ENCODE results near the gene CLEC16A. TPM values are rescaled to one million over a fixed set of nuclear protein-coding genes. Genes with fewer than 3 reads are reported as not detected.

CLEC16A gene
- total and polyA plus RNA-seq, 4 donors = 14.3 to 44.4 (median 26.4) TPM

DNA sequence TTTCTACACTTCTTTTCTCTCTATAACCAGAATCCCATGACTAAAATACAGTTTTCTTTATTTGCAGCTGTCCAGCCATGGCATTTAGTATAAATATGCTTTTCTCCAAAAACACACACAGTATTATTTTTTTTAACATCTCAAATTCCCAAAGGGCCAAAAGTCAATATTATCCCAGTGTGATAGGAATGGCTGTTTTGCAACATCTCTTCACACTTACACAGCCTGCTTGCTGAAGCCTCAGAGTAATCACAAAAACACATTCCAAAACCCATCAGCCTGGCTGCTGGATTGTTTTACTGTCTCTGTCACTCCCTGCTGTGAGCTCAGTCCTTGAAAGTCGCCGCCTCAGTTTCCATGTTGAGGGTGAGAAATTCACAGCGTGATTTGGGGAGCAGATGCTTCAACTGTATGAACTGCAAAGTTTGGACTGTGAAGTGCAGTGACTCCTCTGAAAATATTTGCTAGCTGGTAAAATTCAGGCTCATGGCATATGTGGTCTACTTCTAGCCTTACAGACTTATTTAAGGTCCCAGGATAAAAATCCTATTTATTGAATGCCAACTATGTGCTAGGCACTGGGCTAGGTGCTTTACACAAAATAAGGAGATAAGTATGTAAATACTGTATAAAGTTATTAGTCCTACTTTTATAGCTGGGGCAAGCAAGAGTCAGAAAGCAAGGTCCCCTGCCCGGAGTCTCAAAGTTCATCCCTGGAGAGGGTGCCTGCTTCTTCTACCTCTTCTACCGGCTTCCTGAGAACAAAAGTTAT lies 195.1 kb downstream of the CLEC16A start:
- H3K4me3 ChIP-seq = no peak overlapping the region
- 72 to 82% methylated on average over 5 of the region's 5 CpGs for WGBS, 2 donors
- H3K27me3 ChIP-seq (ENCODE audit: control insufficient read depth in 3 of 3, insufficient read depth in 3 of 3, low read length in 2 of 3) = no peaks in the 10 kb centered on the region
- peak overlapping the region in 1 of 2 donors; percentile 53 for H3K9ac ChIP-seq (ENCODE audit: insufficient read depth in 1 of 2, low read length in 2 of 2)
- H3K36me3 ChIP-seq (ENCODE audit: control insufficient read depth in 4 of 4, insufficient read depth in 4 of 4, low read length in 4 of 4) = peaks cover 0 to 4% (median 0%) of the 10 kb centered on the region in 4 donors
- TF ChIP-seq, protein P1, sequence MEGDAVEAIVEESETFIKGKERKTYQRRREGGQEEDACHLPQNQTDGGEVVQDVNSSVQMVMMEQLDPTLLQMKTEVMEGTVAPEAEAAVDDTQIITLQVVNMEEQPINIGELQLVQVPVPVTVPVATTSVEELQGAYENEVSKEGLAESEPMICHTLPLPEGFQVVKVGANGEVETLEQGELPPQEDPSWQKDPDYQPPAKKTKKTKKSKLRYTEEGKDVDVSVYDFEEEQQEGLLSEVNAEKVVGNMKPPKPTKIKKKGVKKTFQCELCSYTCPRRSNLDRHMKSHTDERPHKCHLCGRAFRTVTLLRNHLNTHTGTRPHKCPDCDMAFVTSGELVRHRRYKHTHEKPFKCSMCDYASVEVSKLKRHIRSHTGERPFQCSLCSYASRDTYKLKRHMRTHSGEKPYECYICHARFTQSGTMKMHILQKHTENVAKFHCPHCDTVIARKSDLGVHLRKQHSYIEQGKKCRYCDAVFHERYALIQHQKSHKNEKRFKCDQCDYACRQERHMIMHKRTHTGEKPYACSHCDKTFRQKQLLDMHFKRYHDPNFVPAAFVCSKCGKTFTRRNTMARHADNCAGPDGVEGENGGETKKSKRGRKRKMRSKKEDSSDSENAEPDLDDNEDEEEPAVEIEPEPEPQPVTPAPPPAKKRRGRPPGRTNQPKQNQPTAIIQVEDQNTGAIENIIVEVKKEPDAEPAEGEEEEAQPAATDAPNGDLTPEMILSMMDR (IDR thresholded peaks at IDR 0.05; ENCODE audit: control extremely low read depth, extremely low read depth) = no peak
- DNase-seq = peak; percentile 64 to 90 (median 84)
- H3K27ac ChIP-seq (ENCODE audit: low read depth in 1 of 2, low read length in 1 of 2) = no peak overlapping the region
- H3K4me1 ChIP-seq (ENCODE audit: control insufficient read depth in 5 of 5, insufficient read depth in 5 of 5, low read length in 5 of 5) = peaks cover 8 to 60% (median 33%) of the 10 kb centered on the region in 5 donors
- H3K9me3 ChIP-seq (ENCODE audit: control insufficient read depth in 4 of 4, insufficient read depth in 3 of 4, low read length in 3 of 4) = no peaks in the 10 kb centered on the region
- no peak for ATAC-seq (ENCODE audit: insufficient read depth, low FRiP score)

DNA sequence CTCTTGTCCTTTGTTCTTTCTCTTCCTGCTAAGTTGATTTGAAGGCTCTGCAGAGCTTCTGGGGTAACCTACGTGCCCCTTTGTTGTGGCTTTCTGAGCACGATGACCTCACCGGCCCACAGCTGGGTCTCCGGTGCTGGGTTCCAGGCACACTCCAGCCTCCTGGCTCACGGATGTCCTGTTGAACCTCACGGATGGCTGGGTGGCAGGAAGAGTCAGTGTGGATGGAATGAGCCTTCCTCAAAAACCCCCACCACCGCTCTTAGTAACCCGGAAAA lies 195.7 kb downstream of the CLEC16A start:
- no peak overlapping the region for H3K4me3 ChIP-seq
- H3K36me3 ChIP-seq (ENCODE audit: control insufficient read depth in 4 of 4, insufficient read depth in 4 of 4, low read length in 4 of 4) = peaks cover 0 to 4% (median 0%) of the 10 kb centered on the region in 4 donors
- DNase-seq (peak in 2 of 3 donors; percentile 15 to 20), ATAC-seq (ENCODE audit: insufficient read depth, low FRiP score) (no peak)
- TF ChIP-seq, protein P1 (IDR thresholded peaks at IDR 0.05; ENCODE audit: control extremely low read depth, extremely low read depth) = no peak
- H3K9me3 ChIP-seq (ENCODE audit: control insufficient read depth in 4 of 4, insufficient read depth in 3 of 4, low read length in 3 of 4) = no peaks in the 10 kb centered on the region
- H3K27ac ChIP-seq (ENCODE audit: low read depth in 1 of 2, low read length in 1 of 2) = no peak overlapping the region
- peak overlapping the region in 1 of 2 donors; percentile 53 for H3K9ac ChIP-seq (ENCODE audit: insufficient read depth in 1 of 2, low read length in 2 of 2)
- WGBS, 2 donors = 64 to 79% methylated on average over 8 of the region's 8 CpGs
- peaks cover 5 to 60% (median 30%) of the 10 kb centered on the region in 5 donors for H3K4me1 ChIP-seq (ENCODE audit: control insufficient read depth in 5 of 5, insufficient read depth in 5 of 5, low read length in 5 of 5)
- no peaks in the 10 kb centered on the region for H3K27me3 ChIP-seq (ENCODE audit: control insufficient read depth in 3 of 3, insufficient read depth in 3 of 3, low read length in 2 of 3)

DNA sequence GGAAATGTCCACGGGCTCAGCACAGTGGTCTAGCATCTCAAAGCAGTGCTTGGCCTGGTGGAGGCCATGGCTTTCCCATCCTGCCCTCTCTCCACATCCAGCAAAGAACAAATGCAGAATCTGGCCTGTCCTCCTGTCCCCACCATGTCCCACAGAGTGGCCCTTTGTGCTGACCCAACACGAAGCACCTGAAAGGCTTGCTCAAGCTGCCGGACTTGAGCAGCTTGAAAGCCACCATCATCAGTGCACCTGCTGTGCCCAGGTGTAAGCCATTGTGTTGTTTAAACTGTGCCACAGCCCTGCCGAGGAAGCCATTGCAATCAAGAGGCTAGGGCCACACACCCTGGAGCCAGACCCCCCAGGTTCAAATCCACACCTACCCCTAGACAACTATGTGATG lies 196.1 kb downstream of the CLEC16A start:
- no peaks in the 10 kb centered on the region for H3K27me3 ChIP-seq (ENCODE audit: control insufficient read depth in 3 of 3, insufficient read depth in 3 of 3, low read length in 2 of 3)
- H3K4me1 ChIP-seq (ENCODE audit: control insufficient read depth in 5 of 5, insufficient read depth in 5 of 5, low read length in 5 of 5) = peaks cover 5 to 60% (median 27%) of the 10 kb centered on the region in 5 donors
- DNase-seq (no peak), ATAC-seq (ENCODE audit: insufficient read depth, low FRiP score) (no peak)
- TF ChIP-seq, protein P1 (IDR thresholded peaks at IDR 0.05; ENCODE audit: control extremely low read depth, extremely low read depth) = no peak
- H3K4me3 ChIP-seq = no peak overlapping the region
- H3K27ac ChIP-seq (ENCODE audit: low read depth in 1 of 2, low read length in 1 of 2) = no peak overlapping the region
- no peak overlapping the region for H3K9ac ChIP-seq (ENCODE audit: insufficient read depth in 1 of 2, low read length in 2 of 2)
- 92 to 95% methylated on average over 4 of the region's 4 CpGs for WGBS, 2 donors
- peaks cover 0 to 4% (median 0%) of the 10 kb centered on the region in 4 donors for H3K36me3 ChIP-seq (ENCODE audit: control insufficient read depth in 4 of 4, insufficient read depth in 4 of 4, low read length in 4 of 4)
- no peaks in the 10 kb centered on the region for H3K9me3 ChIP-seq (ENCODE audit: control insufficient read depth in 4 of 4, insufficient read depth in 3 of 4, low read length in 3 of 4)

Measured in lung (tissue), 12 donors.